Measurements from ENCODE around the gene RFWD3.

Gene RFWD3

GRCh38 chr16:74625500-74626350 lies 41.0 kb downstream of the RFWD3 start:
- in situ Hi-C loops (cut with HindIII; ENCODE audit: low sequenced_read_pairs) = no loop called here

GRCh38 chr16:74623839-74624235 lies 42.8 kb downstream of the RFWD3 start:
- in situ Hi-C loops (cut with HindIII; ENCODE audit: low sequenced_read_pairs) = no loop called here

GRCh38 chr16:74623214-74623838 lies 43.4 kb downstream of the RFWD3 start:
- in situ Hi-C loops (cut with HindIII; ENCODE audit: low sequenced_read_pairs) = no loop called here

GRCh38 chr16:74622005-74622404 lies 44.7 kb downstream of the RFWD3 start:
- in situ Hi-C loops (cut with HindIII; ENCODE audit: low sequenced_read_pairs) = no loop called here

- in situ Hi-C loops (cut with HindIII; ENCODE audit: low sequenced_read_pairs) = no loop called here
Measured at GRCh38 chr16:74617206-74617788, 49.4 kb downstream of the RFWD3 start.

GRCh38 chr16:74611721-74612120 lies 55.0 kb downstream of the RFWD3 start:
- in situ Hi-C loops (cut with HindIII; ENCODE audit: low sequenced_read_pairs) = no loop called here

- in situ Hi-C loops (cut with HindIII; ENCODE audit: low sequenced_read_pairs) = loop anchor here (5.0 kb wide), 1 partner anchor 47 kb away; no protein-coding TSS in a partner anchor
Measured at GRCh38 chr16:74608944-74609343, 57.7 kb downstream of the RFWD3 start.

DNA sequence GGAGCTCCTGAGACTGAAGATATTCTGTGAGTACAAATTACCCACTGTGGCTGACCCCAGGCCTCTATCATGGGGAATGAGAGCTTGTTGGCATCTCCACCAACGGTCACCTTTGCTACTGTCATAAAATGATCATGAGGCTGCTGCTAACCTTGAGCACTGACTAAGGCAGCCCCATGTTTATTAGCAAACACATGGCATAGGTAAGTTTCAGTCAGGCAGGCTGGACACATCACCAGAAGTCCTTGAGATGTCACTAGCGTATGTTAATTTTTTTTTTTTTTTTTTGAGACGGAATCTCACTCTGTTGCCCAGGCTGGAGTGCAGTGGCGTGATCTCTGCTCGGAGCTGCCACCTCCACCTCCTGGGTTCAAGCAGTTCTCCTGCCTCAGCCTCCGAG lies 58.3 kb downstream of the RFWD3 start:
- in situ Hi-C loops (cut with HindIII; ENCODE audit: low sequenced_read_pairs) = loop anchor here (5.0 kb wide), 1 partner anchor 46 kb away; no protein-coding TSS in a partner anchor

- in situ Hi-C loops (cut with HindIII; ENCODE audit: low sequenced_read_pairs) = loop anchor here (5.0 kb wide), 1 partner anchor 46 kb away; no protein-coding TSS in a partner anchor
Measured at GRCh38 chr16:74607962-74608356, 58.7 kb downstream of the RFWD3 start.

GRCh38 chr16:74607310-74607961 lies 59.2 kb downstream of the RFWD3 start:
- in situ Hi-C loops (cut with HindIII; ENCODE audit: low sequenced_read_pairs) = loop anchor here (5.0 kb wide), 1 partner anchor 45 kb away; no protein-coding TSS in a partner anchor

DNA sequence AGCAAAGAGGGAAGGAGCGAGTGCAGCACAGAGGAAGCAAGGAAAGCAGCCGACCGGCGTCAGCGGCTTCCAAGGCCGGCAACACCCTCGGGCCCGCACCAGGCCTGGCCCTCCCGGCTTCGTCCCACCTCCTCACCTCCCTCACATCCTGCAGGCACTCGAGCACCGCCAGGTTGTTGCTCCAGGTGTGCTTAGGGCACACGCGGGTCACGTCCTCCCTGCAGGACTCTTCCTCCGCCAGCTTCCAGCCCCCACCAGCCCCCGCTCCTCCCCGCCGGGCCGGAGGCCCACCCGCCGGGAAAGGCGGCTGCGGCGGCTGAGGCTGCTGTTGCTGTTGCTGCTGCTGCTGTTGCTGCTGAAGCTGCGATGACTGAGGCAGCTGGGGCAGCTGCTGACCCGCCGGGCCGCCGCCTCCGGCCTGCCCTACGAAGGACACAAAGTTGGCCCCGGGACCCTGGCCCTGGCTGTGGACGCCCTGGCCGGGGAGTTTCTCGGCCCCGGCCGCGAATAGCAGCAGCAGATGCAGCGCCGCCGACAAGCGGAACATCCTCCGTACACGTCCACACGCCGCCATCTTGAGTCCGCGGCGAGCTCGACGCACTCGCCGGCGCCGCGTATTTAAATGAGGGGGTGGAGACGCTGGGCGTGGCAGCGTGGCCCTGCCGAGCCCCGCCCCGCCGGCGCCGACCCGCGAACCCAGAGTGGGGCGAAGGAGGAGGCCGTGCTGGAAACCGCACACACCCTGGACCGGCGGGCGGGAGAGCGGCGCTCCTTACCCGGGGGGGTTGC lies 60.0 kb downstream of the RFWD3 start, which contains the start of gene GLG1:
Gene GLG1 (minus strand): TSS at position 594 of the 789 bp plus-strand sequence. CDS start 20 bp downstream, at position 574.
- in situ Hi-C loops (cut with HindIII; ENCODE audit: low sequenced_read_pairs) = loop anchor here (5.0 kb wide), 1 partner anchor 44 kb away; no protein-coding TSS in a partner anchor

GRCh38 chr16:74605746-74606520 lies 60.7 kb downstream of the RFWD3 start:
- in situ Hi-C loops (cut with HindIII; ENCODE audit: low sequenced_read_pairs) = loop anchor here (5.0 kb wide), 1 partner anchor 44 kb away; no protein-coding TSS in a partner anchor

DNA sequence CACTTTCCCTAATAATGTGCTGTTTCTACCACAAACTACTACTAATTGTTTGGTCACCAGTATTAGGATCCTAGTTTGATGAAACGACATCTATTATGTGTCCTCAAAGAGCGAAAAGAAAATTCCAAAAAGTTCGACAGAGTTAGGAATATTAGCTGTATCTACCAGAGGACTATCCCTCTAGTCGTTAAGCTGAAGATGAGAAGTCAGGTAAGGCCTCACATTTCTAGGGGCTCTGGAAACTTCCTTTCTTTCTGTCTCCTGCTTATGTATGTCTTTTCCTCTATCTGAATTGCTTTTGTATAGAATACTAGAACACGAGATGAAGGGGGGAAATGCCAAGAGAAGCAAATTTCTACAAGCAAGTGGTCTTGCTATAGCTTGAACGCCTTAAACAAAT lies 61.3 kb downstream of the RFWD3 start:
- in situ Hi-C loops (cut with HindIII; ENCODE audit: low sequenced_read_pairs) = loop anchor here (5.0 kb wide), 1 partner anchor 43 kb away; no protein-coding TSS in a partner anchor

DNA sequence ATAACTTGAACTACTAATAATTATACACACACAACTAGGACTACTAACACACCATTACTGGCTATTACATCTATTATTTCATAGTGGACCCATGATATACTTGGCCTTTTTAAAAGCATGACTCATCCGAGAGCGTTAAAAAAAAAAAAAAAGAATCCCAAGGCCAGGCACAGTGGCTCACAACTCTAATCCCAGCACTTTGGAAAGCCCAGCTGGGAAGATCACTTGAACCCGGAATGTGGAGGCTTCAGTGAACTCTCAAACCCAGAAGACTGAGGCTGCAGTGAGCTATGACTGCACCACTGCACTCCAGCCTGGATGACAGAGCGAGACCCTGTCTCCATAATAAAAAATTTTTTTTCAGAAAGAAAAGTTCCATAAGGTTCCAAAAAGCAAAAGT lies 62.8 kb downstream of the RFWD3 start:
- in situ Hi-C loops (cut with HindIII; ENCODE audit: low sequenced_read_pairs) = no loop called here

DNA sequence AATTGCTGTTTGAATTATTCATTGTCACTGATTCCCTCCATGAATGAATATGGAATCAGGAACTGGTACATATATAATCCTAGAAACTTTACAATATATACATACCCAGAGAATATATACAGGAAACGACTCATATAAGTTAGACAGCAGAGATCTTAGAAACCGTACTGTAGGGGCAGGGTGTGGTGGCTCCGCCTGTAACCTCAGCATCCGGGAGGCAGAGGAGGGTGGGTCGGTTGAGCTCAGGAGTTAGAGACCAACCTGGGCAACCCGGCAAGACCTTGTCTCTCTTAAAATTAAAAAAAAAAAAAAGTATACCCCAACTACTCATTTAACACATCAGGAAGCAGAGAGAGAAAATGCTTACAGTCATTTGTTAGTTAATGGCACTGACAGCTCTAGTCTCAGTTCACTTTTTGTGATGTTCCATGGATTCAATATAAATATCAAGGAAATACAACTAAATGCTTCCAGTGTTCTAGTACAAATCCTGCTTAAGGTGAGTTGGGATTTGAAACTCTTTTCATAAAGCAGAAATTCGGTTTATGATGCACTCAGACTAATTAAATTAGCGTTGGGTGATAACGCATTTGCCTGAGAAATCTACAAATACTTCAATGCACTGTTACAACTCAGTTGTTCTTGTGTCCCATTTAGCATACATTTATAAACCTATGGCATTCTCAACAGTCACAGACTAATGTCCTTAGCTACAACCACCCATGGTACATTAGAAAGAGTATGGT lies 65.4 kb downstream of the RFWD3 start:
- in situ Hi-C loops (cut with HindIII; ENCODE audit: low sequenced_read_pairs) = no loop called here

GRCh38 chr16:74596586-74596985 lies 70.1 kb downstream of the RFWD3 start:
- in situ Hi-C loops (cut with HindIII; ENCODE audit: low sequenced_read_pairs) = no loop called here

DNA sequence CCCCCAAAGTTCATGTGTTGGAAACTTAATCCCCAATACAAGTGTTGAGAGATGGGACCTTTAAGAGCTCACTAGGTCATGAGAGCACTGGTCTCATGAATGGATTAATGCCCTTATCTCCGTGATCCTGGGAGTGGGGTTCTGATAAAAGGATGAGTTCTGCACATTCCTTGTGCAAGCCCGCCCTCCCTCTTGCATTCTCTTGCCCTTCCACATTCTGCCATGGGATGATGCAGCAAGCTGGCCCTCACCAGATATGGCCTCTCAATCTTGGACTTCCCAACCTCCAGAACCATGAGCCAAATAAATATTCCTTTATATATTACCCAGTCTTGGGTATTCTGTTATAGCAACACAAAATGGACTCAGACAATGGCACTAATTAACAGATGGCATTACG lies 73.8 kb downstream of the RFWD3 start:
- in situ Hi-C loops (cut with HindIII; ENCODE audit: low sequenced_read_pairs) = no loop called here

- in situ Hi-C loops (cut with HindIII; ENCODE audit: low sequenced_read_pairs) = no loop called here
Measured at GRCh38 chr16:74591876-74592650, 74.6 kb downstream of the RFWD3 start.
